Osteoblast (primary cell): ENCODE data around the gene FGF12. TPM values are rescaled to one million over a fixed set of nuclear protein-coding genes. Genes with fewer than 3 reads are reported as not detected.

Experiments
- DNase-seq: peaks from one replicate; pipeline ENCODE4 v3.0.0; 2011; ENCODE audit warnings: low spot score, mixed read lengths; ENCODE audit not compliant: insufficient read length; ENCODE audit errors: missing footprints
- H2AFZ ChIP-seq: 2 replicates; pipeline ENCODE4 v1.6.0; 2011; ENCODE audit warnings: mild to moderate bottlenecking, low read length
- H3K27ac ChIP-seq: 2 replicates; pipeline ENCODE4 v1.5.1; 2011; ENCODE audit warnings: mild to moderate bottlenecking, low read depth, low read length, moderate library complexity
- H3K27me3 ChIP-seq: 2 replicates; pipeline ENCODE4 v1.6.0; 2012; ENCODE audit warnings: mild to moderate bottlenecking, control low read depth, inconsistent platforms, low read length, moderate library complexity; ENCODE audit not compliant: insufficient read depth
- H3K36me3 ChIP-seq: 2 replicates; pipeline ENCODE4 v1.5.1; 2011; ENCODE audit warnings: mild to moderate bottlenecking, low read length, control low read depth, moderate library complexity; ENCODE audit not compliant: insufficient read depth
- H3K4me1 ChIP-seq: 2 replicates; pipeline ENCODE4 v1.5.1; 2011; ENCODE audit warnings: mild to moderate bottlenecking, low read length, control low read depth, moderate library complexity; ENCODE audit not compliant: insufficient read depth
- H3K4me2 ChIP-seq: 2 replicates; pipeline ENCODE4 v1.6.0; 2011; ENCODE audit warnings: mild to moderate bottlenecking, low read length; ENCODE audit not compliant: insufficient read depth
- H3K4me3 ChIP-seq: fragments of 200-600 bp; sonication (generic); 3 replicates; pipeline ENCODE4 v1.5.1; 2012; ENCODE audit warnings: mild to moderate bottlenecking, low read length, inconsistent platforms; ENCODE audit not compliant: insufficient read depth
- H3K79me2 ChIP-seq: 2 replicates; pipeline ENCODE4 v1.6.0; 2012; ENCODE audit warnings: mild to moderate bottlenecking, low read length, control low read depth, inconsistent platforms; ENCODE audit not compliant: insufficient read depth
- H3K9me3 ChIP-seq: 2 replicates; pipeline ENCODE4 v1.5.1; 2011; ENCODE audit warnings: low read depth, low read length, control low read depth
- H4K20me1 ChIP-seq: 2 replicates; pipeline ENCODE4 v1.6.0; 2012; ENCODE audit warnings: mild to moderate bottlenecking, low read length, control low read depth; ENCODE audit not compliant: insufficient read depth
- total RNA-seq: library from RNA; depleted of rRNA; stranded (reverse); fragments of >200 nt; gene quantifications from 2 replicates; pipeline ENCODE4 v1.2.3, GENCODE V29; 2012
- TF ChIP-seq, protein P1 (sequence below): IDR thresholded peaks from 2 replicates; pipeline ENCODE4 v1.5.1; 2011; ENCODE audit warnings: mild to moderate bottlenecking, low read depth, low read length, moderate library complexity; ENCODE audit errors: extremely low read depth

The FGF12 gene
- total RNA-seq, 1 donor = not detected

DNA sequence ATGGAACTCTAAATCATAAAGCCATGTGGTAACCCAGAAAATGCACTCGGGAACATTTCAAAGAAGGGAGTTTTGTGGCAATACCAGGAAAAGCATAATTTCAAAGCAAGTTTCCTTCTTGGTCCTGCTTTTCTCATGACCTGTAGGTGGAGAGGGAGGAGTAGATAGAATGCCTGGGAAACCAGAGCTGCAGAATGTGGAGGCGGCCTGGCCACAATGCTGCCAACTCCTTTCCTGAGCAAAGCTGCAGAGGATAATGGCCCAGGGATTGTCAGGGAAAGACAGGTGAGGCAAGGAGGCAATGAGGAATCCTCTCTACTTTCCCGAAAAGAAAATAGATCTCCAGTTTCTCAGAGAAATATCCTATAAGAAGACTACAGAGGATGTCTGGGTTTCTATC, 330.3 kb downstream of the FGF12 start:
- Histone ChIP-seq H3K4me3 (no peak overlapping the region), H4K20me1 (no peaks in the 10 kb centered on the region), H3K4me1 (no peaks in the 10 kb centered on the region), H3K9me3 (no peaks in the 10 kb centered on the region), H3K4me2 (no peak overlapping the region), H3K27ac (no peak overlapping the region), H3K27me3 (no peaks in the 10 kb centered on the region), H3K36me3 (no peaks in the 10 kb centered on the region), H2AFZ (no peak overlapping the region), H3K79me2 (no peaks in the 10 kb centered on the region)
- TF ChIP-seq, protein P1, sequence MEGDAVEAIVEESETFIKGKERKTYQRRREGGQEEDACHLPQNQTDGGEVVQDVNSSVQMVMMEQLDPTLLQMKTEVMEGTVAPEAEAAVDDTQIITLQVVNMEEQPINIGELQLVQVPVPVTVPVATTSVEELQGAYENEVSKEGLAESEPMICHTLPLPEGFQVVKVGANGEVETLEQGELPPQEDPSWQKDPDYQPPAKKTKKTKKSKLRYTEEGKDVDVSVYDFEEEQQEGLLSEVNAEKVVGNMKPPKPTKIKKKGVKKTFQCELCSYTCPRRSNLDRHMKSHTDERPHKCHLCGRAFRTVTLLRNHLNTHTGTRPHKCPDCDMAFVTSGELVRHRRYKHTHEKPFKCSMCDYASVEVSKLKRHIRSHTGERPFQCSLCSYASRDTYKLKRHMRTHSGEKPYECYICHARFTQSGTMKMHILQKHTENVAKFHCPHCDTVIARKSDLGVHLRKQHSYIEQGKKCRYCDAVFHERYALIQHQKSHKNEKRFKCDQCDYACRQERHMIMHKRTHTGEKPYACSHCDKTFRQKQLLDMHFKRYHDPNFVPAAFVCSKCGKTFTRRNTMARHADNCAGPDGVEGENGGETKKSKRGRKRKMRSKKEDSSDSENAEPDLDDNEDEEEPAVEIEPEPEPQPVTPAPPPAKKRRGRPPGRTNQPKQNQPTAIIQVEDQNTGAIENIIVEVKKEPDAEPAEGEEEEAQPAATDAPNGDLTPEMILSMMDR = no peak
- DNase-seq = no peak

DNA sequence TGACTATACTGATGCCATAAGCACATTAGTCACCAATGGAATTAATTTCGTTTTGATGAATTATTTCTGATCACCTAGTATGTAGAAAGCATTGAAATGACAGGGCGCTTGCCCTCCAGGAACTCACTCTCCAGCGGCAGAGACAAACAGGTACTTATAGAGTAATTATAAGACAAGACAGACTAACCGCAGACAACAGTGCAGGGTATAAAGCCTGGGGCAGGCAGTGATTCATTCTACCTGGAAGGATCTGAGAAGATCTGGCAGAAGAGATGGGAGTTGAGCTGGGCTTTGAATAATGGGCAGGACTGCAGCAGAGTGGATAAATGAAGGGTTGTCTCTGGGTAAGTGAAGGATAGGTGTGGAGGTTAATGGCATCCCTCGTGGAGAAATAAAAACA, 331.8 kb downstream of the FGF12 start:
- Histone ChIP-seq H3K9me3 (no peaks in the 10 kb centered on the region), H4K20me1 (no peaks in the 10 kb centered on the region), H3K4me1 (no peaks in the 10 kb centered on the region), H3K27me3 (no peaks in the 10 kb centered on the region), H3K27ac (no peak overlapping the region), H3K4me3 (no peak overlapping the region), H3K36me3 (no peaks in the 10 kb centered on the region), H2AFZ (no peak overlapping the region), H3K79me2 (no peaks in the 10 kb centered on the region), H3K4me2 (no peak overlapping the region)
- TF ChIP-seq, protein P1 = no peak
- DNase-seq = no peak

DNA sequence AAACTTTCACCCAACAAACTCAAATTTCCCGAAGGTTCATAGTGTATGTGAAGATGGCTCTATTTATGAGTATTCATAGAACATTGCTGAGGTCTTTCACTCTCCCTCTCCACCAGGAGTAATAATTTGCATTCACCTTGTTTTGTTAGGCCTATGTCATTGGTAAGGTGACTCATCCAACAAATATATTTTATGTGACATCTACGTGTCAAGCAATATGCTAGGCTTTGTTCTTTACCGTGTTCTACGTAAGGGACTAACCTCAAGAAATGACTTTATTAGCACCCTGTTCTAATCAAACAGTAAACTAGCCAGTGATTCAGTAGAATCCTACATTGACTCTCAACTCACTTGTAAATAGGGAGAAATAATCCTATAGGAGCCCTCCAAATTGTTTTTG, 334.4 kb downstream of the FGF12 start:
- no peak overlapping the region for H3K27ac ChIP-seq
- no peaks in the 10 kb centered on the region for H4K20me1 ChIP-seq
- no peaks in the 10 kb centered on the region for H3K36me3 ChIP-seq
- no peaks in the 10 kb centered on the region for H3K9me3 ChIP-seq
- no peaks in the 10 kb centered on the region for H3K4me1 ChIP-seq
- no peak overlapping the region for H3K4me3 ChIP-seq
- no peaks in the 10 kb centered on the region for H3K27me3 ChIP-seq
- no peak for DNase-seq
- H3K4me2 ChIP-seq = no peak overlapping the region
- no peaks in the 10 kb centered on the region for H3K79me2 ChIP-seq
- TF ChIP-seq, protein P1 = no peak
- H2AFZ ChIP-seq = no peak overlapping the region

DNA sequence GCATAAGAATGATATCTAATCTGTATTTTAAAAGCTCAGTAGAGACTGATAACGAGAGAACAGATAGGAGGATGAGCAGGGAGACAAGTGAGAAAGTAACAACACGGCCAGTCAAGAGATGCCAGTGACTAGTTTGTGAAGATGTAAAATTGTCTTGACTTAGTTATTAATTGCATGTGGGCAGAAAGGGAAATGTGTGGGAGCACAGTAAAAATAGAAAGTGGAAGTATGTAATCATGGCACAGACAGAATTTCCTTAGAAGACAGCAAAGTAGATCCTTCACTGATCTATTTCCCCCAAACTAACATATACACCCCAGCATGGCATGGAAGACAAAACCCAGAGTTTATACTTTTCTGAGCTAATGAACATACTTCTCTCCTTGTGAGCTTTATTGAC, 344.5 kb downstream of the FGF12 start:
- Histone ChIP-seq H3K36me3 (no peaks in the 10 kb centered on the region), H2AFZ (no peak overlapping the region), H4K20me1 (no peaks in the 10 kb centered on the region), H3K27ac (no peak overlapping the region), H3K79me2 (no peaks in the 10 kb centered on the region), H3K4me3 (no peak overlapping the region), H3K4me2 (no peak overlapping the region), H3K9me3 (no peaks in the 10 kb centered on the region), H3K4me1 (no peaks in the 10 kb centered on the region), H3K27me3 (no peaks in the 10 kb centered on the region)
- TF ChIP-seq, protein P1 = no peak
- no peak for DNase-seq
